Measurements from ENCODE around the gene IL15RA. TPM values are rescaled to one million over a fixed set of nuclear protein-coding genes. Genes with fewer than 3 reads are reported as not detected.

Gene IL15RA
- total and polyA plus RNA-seq, 4 experiments from 2014 or later, result 11.1 to 20.0 (median 16.1) TPM

GRCh38 chr10:5959581-5960069 lies 17.7 kb downstream of the IL15RA start:
- Mint-ChIP-seq H3K9me3 (no peaks in the 10 kb centered on the region), H3K4me3 (no peak overlapping the region), H3K27me3 (no peaks in the 10 kb centered on the region), H3K27ac (no peak overlapping the region), H3K36me3 (peaks cover 26 to 48% of the 10 kb centered on the region in 2 donors), H3K4me1 (peaks cover 0 to 1% (median 0%) of the 10 kb centered on the region in 4 donors)
- DNase-seq, result no peak
- intact Hi-C loops (cut with micrococcal nuclease), result no loop called here
- ChIA-PET POLR2A (ENCODE audit: partially characterized antibody) (interaction anchor here (1.1 to 1.6 kb wide), 2 partner anchors 12 to 18 kb away, joined by 3 to 4 read pairs; partner anchors contain the start of gene IL15RA), CTCF (ENCODE audit: partially characterized antibody) (no interaction called here)
- Histone ChIP-seq H3K27me3 (ENCODE audit: insufficient read depth, low read length) (no peaks in the 10 kb centered on the region), H3K36me3 (ENCODE audit: insufficient read depth, low read length) (peaks cover 20% of the 10 kb centered on the region), H3K27ac (ENCODE audit: low read depth, low read length) (no peak overlapping the region), H3K4me1 (ENCODE audit: insufficient read depth, low read length) (no peaks in the 10 kb centered on the region), H3K4me3 (ENCODE audit: low read length in 2 of 2) (no peak overlapping the region), H3K9me3 (ENCODE audit: control insufficient read depth in 1 of 2, low read length in 2 of 2) (no peaks in the 10 kb centered on the region)

- DNase-seq, result no peak
- Histone ChIP-seq H3K9me3 (ENCODE audit: control insufficient read depth in 1 of 2, low read length in 2 of 2) (no peaks in the 10 kb centered on the region), H3K27me3 (ENCODE audit: insufficient read depth, low read length) (no peaks in the 10 kb centered on the region), H3K27ac (ENCODE audit: low read depth, low read length) (no peak overlapping the region), H3K4me3 (ENCODE audit: low read length in 2 of 2) (no peak overlapping the region), H3K4me1 (ENCODE audit: insufficient read depth, low read length) (no peaks in the 10 kb centered on the region), H3K36me3 (ENCODE audit: insufficient read depth, low read length) (peaks cover 20% of the 10 kb centered on the region)
- Mint-ChIP-seq H3K4me1 (peaks cover 0 to 1% (median 0%) of the 10 kb centered on the region in 4 donors), H3K36me3 (peaks cover 26 to 48% of the 10 kb centered on the region in 2 donors), H3K9me3 (no peaks in the 10 kb centered on the region), H3K4me3 (no peak overlapping the region), H3K27me3 (no peaks in the 10 kb centered on the region), H3K27ac (no peak overlapping the region)
- intact Hi-C loops (cut with micrococcal nuclease), result no loop called here
- POLR2A ChIA-PET (ENCODE audit: partially characterized antibody), result interaction anchor here (1.1 kb wide), 1 partner anchor 12 kb away, joined by 4 read pairs; no protein-coding TSS in a partner anchor
- CTCF ChIA-PET (ENCODE audit: partially characterized antibody), result no interaction called here
Measured at GRCh38 chr10:5959142-5959541, 18.2 kb downstream of the IL15RA start.

- H3K4me1 Mint-ChIP-seq, result peaks cover 0 to 1% (median 0%) of the 10 kb centered on the region in 4 donors
- no peak overlapping the region for H3K4me3 Mint-ChIP-seq
Measured at GRCh38 chr10:5958675-5959074, 18.7 kb downstream of the IL15RA start.

GRCh38 chr10:5958077-5958476 lies 19.3 kb downstream of the IL15RA start:
- Histone ChIP-seq H3K4me1 (ENCODE audit: insufficient read depth, low read length) (no peaks in the 10 kb centered on the region), H3K4me3 (ENCODE audit: low read length in 2 of 2) (no peak overlapping the region), H3K9me3 (ENCODE audit: control insufficient read depth in 1 of 2, low read length in 2 of 2) (no peaks in the 10 kb centered on the region), H3K36me3 (ENCODE audit: insufficient read depth, low read length) (peaks cover 14% of the 10 kb centered on the region), H3K27me3 (ENCODE audit: insufficient read depth, low read length) (no peaks in the 10 kb centered on the region), H3K27ac (ENCODE audit: low read depth, low read length) (no peak overlapping the region)
- peaks cover 33 to 48% of the 10 kb centered on the region in 2 donors for H3K36me3 Mint-ChIP-seq
- no peak overlapping the region for H3K27ac Mint-ChIP-seq
- no peaks in the 10 kb centered on the region for H3K9me3 Mint-ChIP-seq
- ChIA-PET CTCF (ENCODE audit: partially characterized antibody) (no interaction called here), POLR2A (ENCODE audit: partially characterized antibody) (no interaction called here)
- no peaks in the 10 kb centered on the region for H3K27me3 Mint-ChIP-seq
- peaks cover 0 to 1% (median 0%) of the 10 kb centered on the region in 4 donors for H3K4me1 Mint-ChIP-seq
- no peak overlapping the region for H3K4me3 Mint-ChIP-seq
- DNase-seq, result no peak
- intact Hi-C loops (cut with micrococcal nuclease), result no loop called here

More at GRCh38 chr10:5958675-5959074, 18.7 kb downstream of the IL15RA start:
- Mint-ChIP-seq H3K27me3 (no peaks in the 10 kb centered on the region), H3K27ac (peak overlapping the region in 1 of 7 donors; percentile 68), H3K36me3 (peaks cover 27 to 48% of the 10 kb centered on the region in 2 donors), H3K9me3 (no peaks in the 10 kb centered on the region)
- peaks cover 20% of the 10 kb centered on the region for H3K36me3 ChIP-seq (ENCODE audit: insufficient read depth, low read length)
- intact Hi-C loops (cut with micrococcal nuclease), result no loop called here
- ChIA-PET POLR2A (ENCODE audit: partially characterized antibody) (no interaction called here), CTCF (ENCODE audit: partially characterized antibody) (no interaction called here)
- no peak overlapping the region for H3K27ac ChIP-seq (ENCODE audit: low read depth, low read length)
- DNase-seq, result no peak
- no peak overlapping the region for H3K4me3 ChIP-seq (ENCODE audit: low read length in 2 of 2)
- no peaks in the 10 kb centered on the region for H3K4me1 ChIP-seq (ENCODE audit: insufficient read depth, low read length)
- no peaks in the 10 kb centered on the region for H3K27me3 ChIP-seq (ENCODE audit: insufficient read depth, low read length)
- no peaks in the 10 kb centered on the region for H3K9me3 ChIP-seq (ENCODE audit: control insufficient read depth in 1 of 2, low read length in 2 of 2)

- Histone ChIP-seq H3K9me3 (ENCODE audit: control insufficient read depth in 1 of 2, low read length in 2 of 2) (no peaks in the 10 kb centered on the region), H3K27me3 (ENCODE audit: insufficient read depth, low read length) (no peaks in the 10 kb centered on the region), H3K4me3 (ENCODE audit: low read length in 2 of 2) (no peak overlapping the region), H3K4me1 (ENCODE audit: insufficient read depth, low read length) (no peaks in the 10 kb centered on the region), H3K27ac (ENCODE audit: low read depth, low read length) (no peak overlapping the region), H3K36me3 (ENCODE audit: insufficient read depth, low read length) (peaks cover 8% of the 10 kb centered on the region)
- Mint-ChIP-seq H3K27ac (peak overlapping the region in 1 of 7 donors; percentile 42), H3K4me3 (no peak overlapping the region), H3K4me1 (no peaks in the 10 kb centered on the region), H3K9me3 (no peaks in the 10 kb centered on the region), H3K36me3 (peaks cover 25 to 47% of the 10 kb centered on the region in 2 donors), H3K27me3 (no peaks in the 10 kb centered on the region)
- ChIA-PET CTCF (ENCODE audit: partially characterized antibody) (no interaction called here), POLR2A (ENCODE audit: partially characterized antibody) (no interaction called here)
- DNase-seq, result no peak
- intact Hi-C loops (cut with micrococcal nuclease), result no loop called here
Measured at GRCh38 chr10:5956146-5956936, 21.0 kb downstream of the IL15RA start.

- no peaks in the 10 kb centered on the region for H3K27me3 ChIP-seq (ENCODE audit: insufficient read depth, low read length)
- ChIA-PET POLR2A (ENCODE audit: partially characterized antibody) (interaction anchor here (1.2 kb wide), 1 partner anchor 23 kb away, joined by 3 read pairs; no protein-coding TSS in a partner anchor), CTCF (ENCODE audit: partially characterized antibody) (no interaction called here)
- H3K36me3 ChIP-seq (ENCODE audit: insufficient read depth, low read length), result no peaks in the 10 kb centered on the region
- Mint-ChIP-seq H3K4me1 (peaks cover 0 to 6% (median 0%) of the 10 kb centered on the region in 4 donors), H3K36me3 (peaks cover 19 to 37% of the 10 kb centered on the region in 2 donors), H3K27me3 (no peaks in the 10 kb centered on the region), H3K27ac (peak overlapping the region in 1 of 7 donors; percentile 37), H3K9me3 (no peaks in the 10 kb centered on the region), H3K4me3 (no peak overlapping the region)
- no peaks in the 10 kb centered on the region for H3K9me3 ChIP-seq (ENCODE audit: control insufficient read depth in 1 of 2, low read length in 2 of 2)
- no peak for DNase-seq
- no peak overlapping the region for H3K27ac ChIP-seq (ENCODE audit: low read depth, low read length)
- H3K4me3 ChIP-seq (ENCODE audit: low read length in 2 of 2), result no peak overlapping the region
- intact Hi-C loops (cut with micrococcal nuclease), result no loop called here
- no peaks in the 10 kb centered on the region for H3K4me1 ChIP-seq (ENCODE audit: insufficient read depth, low read length)
Measured at GRCh38 chr10:5953676-5954075, 23.7 kb downstream of the IL15RA start.

GRCh38 chr10:5952731-5953385 lies 24.5 kb downstream of the IL15RA start:
- Histone ChIP-seq H3K36me3 (ENCODE audit: insufficient read depth, low read length) (no peaks in the 10 kb centered on the region), H3K27me3 (ENCODE audit: insufficient read depth, low read length) (no peaks in the 10 kb centered on the region), H3K27ac (ENCODE audit: low read depth, low read length) (no peak overlapping the region), H3K9me3 (ENCODE audit: control insufficient read depth in 1 of 2, low read length in 2 of 2) (no peaks in the 10 kb centered on the region), H3K4me1 (ENCODE audit: insufficient read depth, low read length) (no peaks in the 10 kb centered on the region), H3K4me3 (ENCODE audit: low read length in 2 of 2) (no peak overlapping the region)
- no peaks in the 10 kb centered on the region for H3K27me3 Mint-ChIP-seq
- POLR2A ChIA-PET (ENCODE audit: partially characterized antibody), result no interaction called here
- DNase-seq, result no peak
- H3K36me3 Mint-ChIP-seq, result peaks cover 18 to 34% of the 10 kb centered on the region in 2 donors
- H3K4me3 Mint-ChIP-seq, result no peak overlapping the region
- intact Hi-C loops (cut with micrococcal nuclease), result no loop called here
- peaks cover 0 to 6% (median 0%) of the 10 kb centered on the region in 4 donors for H3K4me1 Mint-ChIP-seq
- CTCF ChIA-PET (ENCODE audit: partially characterized antibody), result no interaction called here
- peak overlapping the region in 2 of 7 donors; percentile 33 to 46 for H3K27ac Mint-ChIP-seq
- no peaks in the 10 kb centered on the region for H3K9me3 Mint-ChIP-seq
